SU-DHL-6 (cell line): ENCODE data around the gene DDB1.

ENCODE experiments used
- CTCF ChIP-seq: fragments of 200-600 bp; sonication (generic); IDR thresholded peaks from one replicate; pipeline ENCODE4 v1.5.1; 2017; ENCODE audit warnings: antibody characterized with exemption, mild to moderate bottlenecking, low read length, moderate library complexity; ENCODE audit not compliant: insufficient read depth, poor library complexity, severe bottlenecking
- EZH2phosphoT487 ChIP-seq: fragments of 200-600 bp; sonication (generic), shearing (Covaris generic); conservative IDR thresholded peaks from 2 replicates; pipeline ENCODE4 v1.6.1; 2018; ENCODE audit warnings: mild to moderate bottlenecking, antibody characterized with exemption, low read length, moderate library complexity, mixed read lengths

GRCh38 chr11:61309141-61309540, 23.8 kb downstream of the DDB1 start:
- TF ChIP-seq CTCF, result no peak
- TF ChIP-seq EZH2phosphoT487, result no peak
